HepG2 (cell line): Measurements from ENCODE around the gene SLAMF9. TPM values are rescaled to one million over a fixed set of nuclear protein-coding genes. Genes with fewer than 3 reads are reported as not detected.

Source experiments
- ATAC-seq: fragments of 200-7000 bp; cut with Tn5 transposase; 3 replicates; pipeline ENCODE4 v1.9.1; 2020; ENCODE audit warnings: mild to moderate bottlenecking, moderate library complexity
- BruUV-seq: library from RNA; stranded (reverse); fragments of 400-500 nt; replicated peaks from 2 replicates; lab custom pipeline; 2021; lab: Mats Ljungman, UMichigan
- CTCF ChIA-PET: fragments of 300-600 bp; formaldehyde crosslinking; extraction: SDS; loops from one replicate; lab custom pipeline; 2021; ENCODE audit warnings: low total read pairs, inconsistent platforms, low intra/inter-chr PET ratio; lab: Yijun Ruan, JAX
- POLR2A ChIA-PET: fragments of 350-600 bp; sonication (Branson Sonifier 250); formaldehyde crosslinking; loops from one replicate; lab custom pipeline; 2020; ENCODE audit warnings: antibody characterized with exemption, inconsistent platforms; lab: Yijun Ruan, JAX
- DNase-seq: peaks from one replicate; pipeline ENCODE4 v3.0.0-alpha.2; 2015; ENCODE audit warnings: low spot score
- FAIRE-seq: peaks from 3 replicates; lab custom pipeline; 2011; peaks lifted over from hg19 to GRCh38; lab: Jason Lieb, UNC
- H2AFZ ChIP-seq: one replicate; pipeline ENCODE4 v1.6.1; 2011; ENCODE audit warnings: low read length, inconsistent platforms
- H3K27ac ChIP-seq: fragments of 300-600 bp; 3 replicates; pipeline ENCODE4 v1.8.0; 2011; ENCODE audit warnings: mixed run types, mild to moderate bottlenecking, mixed read lengths, low read length, inconsistent platforms; ENCODE audit not compliant: insufficient read depth; ENCODE audit errors: extremely low read length
- H3K27me3 ChIP-seq, 2 experiments: fragments of 200-600 bp in 1 of 2; 2 replicates in 1 of 2; 3 replicates in 1 of 2; pipeline versions ENCODE4 v1.6.0 to v1.8.0; 2011; ENCODE audit warnings: low read length in 2 of 2, mild to moderate bottlenecking in 2 of 2, moderate library complexity in 2 of 2, inconsistent platforms in 1 of 2; ENCODE audit not compliant: insufficient read depth in 2 of 2, control insufficient read depth in 1 of 2
- H3K36me3 ChIP-seq, 2 experiments: fragments of 200-600 bp in 1 of 2; replicated peaks in 1 of 2; 2 replicates in 1 of 2; 3 replicates in 1 of 2; pipeline versions ENCODE4 v1.5.1 to v1.8.0; 2011; ENCODE audit warnings: low read length in 2 of 2, inconsistent platforms in 1 of 2; ENCODE audit not compliant: insufficient read depth in 2 of 2, control insufficient read depth in 1 of 2
- H3K4me1 ChIP-seq: 2 replicates; pipeline ENCODE4 v1.5.1; 2012; ENCODE audit warnings: low read length, inconsistent platforms; ENCODE audit not compliant: insufficient read depth
- H3K4me2 ChIP-seq: 2 replicates; pipeline ENCODE4 v1.6.0; 2011; ENCODE audit warnings: low read depth, low read length, inconsistent platforms
- H3K4me3 ChIP-seq, 3 experiments: fragments of 200-600 bp in 1 of 3; sonication (generic), shearing (Covaris generic) in 1 of 3; replicated peaks in 1 of 3; 2 replicates each; pipeline ENCODE4 v1.5.1; 2011 to 2016; ENCODE audit warnings: low read length in 3 of 3, inconsistent platforms in 2 of 3, low read depth in 2 of 3, mild to moderate bottlenecking in 2 of 3, control low read depth in 1 of 3, mixed read lengths in 1 of 3; ENCODE audit not compliant: insufficient read depth in 1 of 3
- H3K79me2 ChIP-seq: one replicate; pipeline ENCODE4 v1.6.1; 2011; ENCODE audit warnings: low read length, inconsistent platforms; ENCODE audit not compliant: insufficient read depth
- H3K9ac ChIP-seq: 2 replicates; pipeline ENCODE4 v1.6.0; 2011; ENCODE audit warnings: mild to moderate bottlenecking, low read depth, low read length, inconsistent platforms; ENCODE audit not compliant: insufficient read depth
- H3K9me3 ChIP-seq: 2 replicates; pipeline ENCODE4 v1.5.1; 2012; ENCODE audit warnings: mild to moderate bottlenecking, low read length
- H4K20me1 ChIP-seq: 2 replicates; pipeline ENCODE4 v1.6.0; 2011; ENCODE audit warnings: inconsistent platforms, mild to moderate bottlenecking, low read length, moderate library complexity; ENCODE audit not compliant: insufficient read depth
- ARID5B ChIP-seq: IDR thresholded peaks from 2 replicates; pipeline ENCODE4 v1.4.0; 2020; ENCODE audit warnings: mild to moderate bottlenecking, missing genetic modification reagents
- CBX1 ChIP-seq: IDR thresholded peaks from one replicate; pipeline ENCODE4 v1.6.1; 2016; ENCODE audit warnings: antibody characterized with exemption, low read depth
- NFKBIZ ChIP-seq: IDR thresholded peaks from 2 replicates; pipeline ENCODE4 v1.6.1; 2018; ENCODE audit warnings: missing genetic modification reagents, missing compliant biosample characterization
- PATZ1 ChIP-seq: sonication (generic); formaldehyde crosslinking; IDR thresholded peaks from 2 replicates; pipeline ENCODE4 v1.4.0; 2020; ENCODE audit warnings: missing genetic modification reagents
- RNF219 ChIP-seq: sonication (generic); formaldehyde crosslinking; IDR thresholded peaks from 2 replicates; pipeline ENCODE4 v1.5.0; 2020; ENCODE audit warnings: mild to moderate bottlenecking, missing genetic modification reagents
- SKIL ChIP-seq: sonication (generic); formaldehyde crosslinking; IDR thresholded peaks from 2 replicates; pipeline ENCODE4 v1.8.0; 2022; ENCODE audit warnings: missing genetic modification reagents, mild to moderate bottlenecking, moderate library complexity, borderline replicate concordance
- TAF15 ChIP-seq: fragments of 200-400 bp; formaldehyde crosslinking; IDR thresholded peaks from one replicate; pipeline ENCODE4 v1.6.1; 2018; ENCODE audit warnings: mild to moderate bottlenecking, low read depth, low read length; ENCODE audit not compliant: poor library complexity, severe bottlenecking
- ZSCAN5A ChIP-seq: sonication (generic); formaldehyde crosslinking; IDR thresholded peaks from 2 replicates; pipeline ENCODE4 v1.8.0; 2022; ENCODE audit warnings: mild to moderate bottlenecking, missing genetic modification reagents, borderline replicate concordance
- WGBS: methylation state at CpG from one replicate; pipeline ENCODE4 v1.1.6; 2017; ENCODE audit warnings: low lambda C conversion rate; 5-methylcytosine and 5-hydroxymethylcytosine counted together
- in situ Hi-C: cut with HindIII; loops from 2 replicates; pipeline ENCODE4 v1.10.0; 2017; ENCODE audit warnings: low pct_unique_long_range_greater_than_20kb; ENCODE audit not compliant: extremely low pct_ligation_motif_present
- intact Hi-C: fragments of 100-400 bp; cut with micrococcal nuclease; formaldehyde crosslinking; loops from one replicate; pipeline ENCODE4 v1.10.0; 2022; ENCODE audit not compliant: unreplicated experiment
- polyA plus RNA-seq, 8 experiments: library from polyadenylated mRNA; depleted of rRNA in 3 of 8; stranded (reverse) in 7 of 8; unstranded in 1 of 8; fragments of >200 nt; fragmentation: Illumina TruSeq in 4 of 8; extraction: Trizol in 4 of 8; gene quantifications; 2 replicates each; pipeline versions ENCODE4 v1.2.1 to v1.2.3, GENCODE V29; 2011 to 2016; ENCODE audit warnings: low read depth in 4 of 8, missing spikeins in 1 of 8, mixed read lengths in 1 of 8; ENCODE audit not compliant: insufficient read depth in 1 of 8
- total RNA-seq, 5 experiments: library from RNA; depleted of rRNA; stranded (reverse); fragments of >200 nt; fragmentation: Illumina TruSeq; extraction: Trizol; gene quantifications; 2 replicates each; pipeline ENCODE4 v1.2.3, GENCODE V29; 2016; ENCODE audit warnings: low read depth in 1 of 5

The SLAMF9 gene
- total and polyA plus RNA-seq, 2 of the 13 experiments (the other 11 are each of a cell fraction or from before 2014, with no cell fraction given): 0.82 TPM; not detected in 1

- ATAC-seq (no peak), FAIRE-seq (no peak), DNase-seq (no peak)
- H3K4me2 ChIP-seq: no peak overlapping the region
- in situ Hi-C loops: no loop called here
- CTCF ChIA-PET: no interaction called here
- H3K79me2 ChIP-seq: no peaks in the 10 kb centered on the region
- H3K27me3 ChIP-seq: peaks cover 1 to 14% of the 10 kb centered on the region in 2 experiments; a peak in 2 of 5 replicates
- H4K20me1 ChIP-seq: no peaks in the 10 kb centered on the region
- no peaks in the 10 kb centered on the region for H3K36me3 ChIP-seq
- H3K9ac ChIP-seq: no peak overlapping the region
- no peaks in the 10 kb centered on the region for H3K4me1 ChIP-seq
- H3K4me3 ChIP-seq: no peak overlapping the region
- no TSS peak for BruUV-seq
- 13% methylated on average over 6 of the region's 6 CpGs for WGBS
- intact Hi-C loops: no loop called here
- H3K27ac ChIP-seq: no peak overlapping the region
- no peak overlapping the region for H2AFZ ChIP-seq
- POLR2A ChIA-PET: no interaction called here
- no peaks in the 10 kb centered on the region for H3K9me3 ChIP-seq
- TF ChIP-seq PATZ1 (no peak), CBX1 (no peak), RNF219 (CRISPR knock-in tag) (no peak), ZSCAN5A (CRISPR knock-in tag) (no peak), ARID5B (CRISPR knock-in tag) (no peak), TAF15 (no peak), SKIL (no peak), NFKBIZ (CRISPR knock-in tag) (no peak)
These were observed 26.0 kb upstream of the SLAMF9 start for GRCh38 chr1:159980076-159980475.
